Neuronal stem cell (in vitro differentiated cells): Measurements from ENCODE around the gene PIK3R4.

ENCODE experiments used
- DNase-seq: peaks from one replicate; pipeline ENCODE4 v3.0.0-alpha.2; 2013; ENCODE audit warnings: low spot score
- H2AFZ ChIP-seq: one replicate; pipeline ENCODE4 v1.6.1; 2013; ENCODE audit warnings: mild to moderate bottlenecking, low read length, inconsistent platforms
- H2AK5ac ChIP-seq: 2 replicates; pipeline ENCODE4 v1.6.1; 2013; ENCODE audit warnings: low read depth, mild to moderate bottlenecking, inconsistent platforms, low read length, moderate library complexity, mixed read lengths
- H2BK120ac ChIP-seq: 2 replicates; pipeline ENCODE4 v1.6.1; 2013; ENCODE audit warnings: low read depth, mild to moderate bottlenecking, inconsistent platforms, low read length, moderate library complexity, mixed read lengths
- H2BK12ac ChIP-seq: one replicate; pipeline ENCODE4 v1.6.1; 2013; ENCODE audit warnings: low read length, inconsistent platforms
- H2BK15ac ChIP-seq: 2 replicates; pipeline ENCODE4 v1.6.1; 2013; ENCODE audit warnings: mild to moderate bottlenecking, low read length, inconsistent platforms, mixed read lengths
- H2BK5ac ChIP-seq: one replicate; pipeline ENCODE4 v1.6.1; 2013; ENCODE audit warnings: inconsistent platforms, mild to moderate bottlenecking, low read length, moderate library complexity
- H3K14ac ChIP-seq: one replicate; pipeline ENCODE4 v1.6.1; 2013; ENCODE audit warnings: low read length, inconsistent platforms
- H3K18ac ChIP-seq: 2 replicates; pipeline ENCODE4 v1.6.1; 2013; ENCODE audit warnings: low read length, inconsistent platforms
- H3K23ac ChIP-seq: 2 replicates; pipeline ENCODE4 v1.6.1; 2013; ENCODE audit warnings: low read depth, mild to moderate bottlenecking, mixed read lengths, low read length, inconsistent platforms; ENCODE audit not compliant: poor library complexity
- H3K27ac ChIP-seq: replicated peaks from 3 replicates; pipeline ENCODE4 v1.5.1; 2013; ENCODE audit warnings: low read length, inconsistent platforms
- H3K27me3 ChIP-seq, 3 experiments: 2 replicates each; pipeline ENCODE4 v1.6.1; 2013; ENCODE audit warnings: low read length in 3 of 3, mild to moderate bottlenecking in 2 of 3, inconsistent platforms in 1 of 3, low read depth in 1 of 3, mixed read lengths in 1 of 3, moderate library complexity in 1 of 3; ENCODE audit not compliant: control insufficient read depth in 3 of 3, insufficient read depth in 3 of 3
- H3K36me3 ChIP-seq, 2 donors: replicated peaks in 1 of 2; 2 replicates each; pipeline ENCODE4 v1.6.1; 2013; ENCODE audit warnings: low read length in 2 of 2; ENCODE audit not compliant: control insufficient read depth in 2 of 2, insufficient read depth in 2 of 2
- H3K4ac ChIP-seq: 2 replicates; pipeline ENCODE4 v1.6.1; 2013; ENCODE audit warnings: inconsistent platforms, mild to moderate bottlenecking, low read length, moderate library complexity
- H3K4me1 ChIP-seq, 2 donors: 1 replicate in 1 of 2; 2 replicates in 1 of 2; pipeline ENCODE4 v1.6.1; 2013; ENCODE audit warnings: low read length in 2 of 2, low read depth in 1 of 2; ENCODE audit not compliant: control insufficient read depth in 2 of 2, insufficient read depth in 1 of 2
- H3K4me2 ChIP-seq: one replicate; pipeline ENCODE4 v1.6.1; 2013; ENCODE audit warnings: mild to moderate bottlenecking, low read length, inconsistent platforms; ENCODE audit not compliant: insufficient read depth, poor library complexity, severe bottlenecking
- H3K4me3 ChIP-seq, 2 donors: 2 replicates each; pipeline ENCODE4 v1.5.1; 2013; ENCODE audit warnings: low read length in 2 of 2, mild to moderate bottlenecking in 2 of 2, inconsistent platforms in 1 of 2, moderate library complexity in 1 of 2
- H3K79me1 ChIP-seq: one replicate; pipeline ENCODE4 v1.6.1; 2013; ENCODE audit warnings: low read depth, mild to moderate bottlenecking, inconsistent platforms, low read length, moderate library complexity
- H3K9ac ChIP-seq: one replicate; pipeline ENCODE4 v1.6.1; 2013; ENCODE audit warnings: mild to moderate bottlenecking, low read depth, low read length, inconsistent platforms; ENCODE audit not compliant: poor library complexity
- H3K9me3 ChIP-seq, 2 donors: replicated peaks in 1 of 2; 2 replicates each; pipeline versions ENCODE3 to v1.6.1; 2013; ENCODE audit warnings: low read length in 2 of 2, mild to moderate bottlenecking in 2 of 2, inconsistent platforms in 1 of 2, low read depth in 1 of 2, mixed read lengths in 1 of 2, moderate library complexity in 1 of 2; ENCODE audit not compliant: control insufficient read depth in 2 of 2, insufficient read depth in 1 of 2
- H4K8ac ChIP-seq: one replicate; pipeline ENCODE4 v1.6.1; 2013; ENCODE audit warnings: low read depth, mild to moderate bottlenecking, inconsistent platforms, low read length, moderate library complexity
- H4K91ac ChIP-seq: one replicate; pipeline ENCODE4 v1.6.1; 2013; ENCODE audit warnings: low read length, low read depth, mild to moderate bottlenecking, inconsistent platforms; ENCODE audit not compliant: poor library complexity
- WGBS, 2 donors: extraction: QIAGEN DNeasy Blood & Tissue Kit; methylation state at CpG; one replicate each; pipeline ENCODE4 v1.1.7; 2013; ENCODE audit warnings: missing lambda C conversion rate in 2 of 2, mixed read lengths in 1 of 2; ENCODE audit not compliant: insufficient read length in 2 of 2, insufficient replicate concordance in 1 of 2; ENCODE audit errors: extremely low coverage in 2 of 2; 5-methylcytosine and 5-hydroxymethylcytosine counted together

Gene PIK3R4

DNA sequence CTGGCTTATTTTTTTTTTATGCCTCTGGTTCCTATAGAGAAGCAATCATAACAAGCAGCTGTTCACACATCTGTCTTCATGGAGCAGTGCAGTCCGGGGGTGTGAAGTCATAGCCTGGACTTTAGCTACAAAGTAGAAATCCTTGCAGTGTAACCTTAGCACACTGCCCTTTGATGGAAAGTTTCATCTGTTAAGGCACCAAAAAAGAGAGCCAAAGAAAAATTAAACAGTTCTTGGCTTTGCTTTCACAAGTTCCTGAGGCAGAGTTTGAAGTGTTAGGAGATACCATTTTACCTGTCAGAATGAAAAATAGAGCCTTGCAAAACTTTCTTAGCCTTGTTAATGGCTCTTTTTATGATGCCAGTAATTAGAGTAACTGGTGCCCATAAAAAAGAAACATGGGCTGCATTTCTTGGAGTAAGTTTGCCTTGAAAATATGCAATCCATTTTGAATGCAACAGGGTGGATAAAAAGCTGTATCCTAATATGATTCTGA, 84.1 kb downstream of the PIK3R4 start:
- no CpG with 5 or more reads among the region's 1 CpG for WGBS, 2 donors
- H3K36me3 ChIP-seq, result no peaks in the 10 kb centered on the region
- H3K4me1 ChIP-seq, result no peaks in the 10 kb centered on the region
- no peak overlapping the region for H3K4ac ChIP-seq
- no peak overlapping the region for H2AFZ ChIP-seq
- H3K79me1 ChIP-seq, result no peaks in the 10 kb centered on the region
- H3K9ac ChIP-seq, result no peak overlapping the region
- H3K4me2 ChIP-seq, result no peak overlapping the region
- no peak overlapping the region for H3K27ac ChIP-seq
- H3K18ac ChIP-seq, result no peak overlapping the region
- H2BK15ac ChIP-seq, result no peak overlapping the region
- H2AK5ac ChIP-seq, result no peak overlapping the region
- H3K14ac ChIP-seq, result no peak overlapping the region
- no peaks in the 10 kb centered on the region for H3K9me3 ChIP-seq
- H4K8ac ChIP-seq, result no peak overlapping the region
- H3K4me3 ChIP-seq, result no peak overlapping the region
- H2BK120ac ChIP-seq, result no peak overlapping the region
- no peak overlapping the region for H3K23ac ChIP-seq
- DNase-seq, result no peak
- no peak overlapping the region for H2BK5ac ChIP-seq
- no peaks in the 10 kb centered on the region for H3K27me3 ChIP-seq
- H2BK12ac ChIP-seq, result no peak overlapping the region
- no peak overlapping the region for H4K91ac ChIP-seq

DNA sequence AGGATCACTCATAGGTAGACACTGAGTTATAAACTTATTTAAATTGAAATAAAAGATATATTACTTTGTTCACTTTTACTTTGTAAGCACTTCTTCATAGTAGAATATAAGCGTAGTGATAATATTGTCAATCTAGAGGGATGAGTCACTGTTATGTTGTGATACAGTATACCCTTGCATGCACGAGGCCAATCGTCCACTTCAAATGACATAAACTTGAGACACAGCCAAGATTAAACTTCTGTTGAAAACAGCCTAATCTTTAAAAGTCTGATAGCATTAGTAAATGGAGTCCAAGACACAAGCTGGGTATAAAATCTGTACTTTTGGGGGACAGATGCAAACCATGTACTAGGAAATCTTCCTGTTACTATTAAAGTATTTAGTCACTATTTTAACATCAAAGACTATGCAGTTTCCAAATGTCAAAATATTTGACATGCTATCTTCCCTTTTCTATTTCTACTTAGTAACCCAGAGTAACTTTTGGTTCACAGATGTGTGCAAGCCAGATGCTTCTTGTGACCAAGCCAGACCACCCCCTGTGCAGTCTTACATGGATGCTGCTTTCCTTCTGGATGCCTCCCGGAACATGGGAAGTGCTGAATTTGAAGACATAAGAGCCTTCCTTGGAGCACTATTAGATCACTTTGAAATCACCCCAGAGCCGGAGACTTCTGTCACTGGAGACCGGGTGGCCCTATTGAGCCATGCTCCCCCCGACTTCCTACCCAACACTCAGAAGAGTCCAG, 85.3 kb downstream of the PIK3R4 start:
- H3K36me3 ChIP-seq, result no peaks in the 10 kb centered on the region
- H3K4me1 ChIP-seq, result no peaks in the 10 kb centered on the region
- H2AK5ac ChIP-seq, result no peak overlapping the region
- H3K27ac ChIP-seq, result no peak overlapping the region
- no peak overlapping the region for H2AFZ ChIP-seq
- H2BK5ac ChIP-seq, result no peak overlapping the region
- H3K23ac ChIP-seq, result no peak overlapping the region
- no peaks in the 10 kb centered on the region for H3K9me3 ChIP-seq
- H3K4ac ChIP-seq, result no peak overlapping the region
- peaks cover 2% of the 10 kb centered on the region for H3K79me1 ChIP-seq
- no peak overlapping the region for H3K4me3 ChIP-seq
- no peak overlapping the region for H3K14ac ChIP-seq
- no peak overlapping the region for H4K8ac ChIP-seq
- no peak overlapping the region for H3K4me2 ChIP-seq
- no peaks in the 10 kb centered on the region for H3K27me3 ChIP-seq
- no peak for DNase-seq
- H2BK12ac ChIP-seq, result no peak overlapping the region
- H3K9ac ChIP-seq, result no peak overlapping the region
- no CpG with 5 or more reads among the region's 7 CpGs for WGBS, 2 donors
- no peak overlapping the region for H2BK15ac ChIP-seq
- no peak overlapping the region for H3K18ac ChIP-seq
- no peak overlapping the region for H2BK120ac ChIP-seq
- no peak overlapping the region for H4K91ac ChIP-seq

DNA sequence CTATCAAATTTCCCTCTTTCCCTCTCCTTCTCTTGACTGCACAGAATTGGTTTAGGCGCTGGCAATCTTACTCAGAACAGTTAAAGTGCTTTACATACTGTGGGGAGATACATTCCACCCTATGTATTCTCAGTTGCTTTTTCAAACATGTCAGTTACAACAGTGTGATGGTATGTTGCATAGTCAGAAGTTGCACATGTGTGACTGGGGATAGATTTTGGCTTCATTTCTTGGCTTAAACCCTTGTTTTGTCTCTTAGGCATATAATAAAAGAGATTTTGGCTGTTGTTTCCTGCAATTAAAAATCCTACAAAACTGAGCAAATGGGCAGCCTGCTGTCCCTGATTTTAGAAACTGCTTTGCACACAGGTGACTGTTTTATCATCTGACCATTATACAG, 86.7 kb downstream of the PIK3R4 start:
- Histone ChIP-seq H3K14ac (no peak overlapping the region), H2AFZ (no peak overlapping the region), H3K4me1 (no peaks in the 10 kb centered on the region), H3K36me3 (peaks cover 0 to 3% of the 10 kb centered on the region in 2 donors), H3K4ac (no peak overlapping the region), H3K9me3 (no peaks in the 10 kb centered on the region), H3K4me3 (no peak overlapping the region), H4K8ac (no peak overlapping the region), H2BK120ac (no peak overlapping the region), H3K79me1 (peaks cover 2% of the 10 kb centered on the region), H3K23ac (no peak overlapping the region), H2BK15ac (no peak overlapping the region), H3K9ac (no peak overlapping the region), H2AK5ac (no peak overlapping the region), H3K4me2 (no peak overlapping the region), H3K27ac (no peak overlapping the region), H2BK5ac (no peak overlapping the region), H3K18ac (no peak overlapping the region), H3K27me3 (no peaks in the 10 kb centered on the region), H2BK12ac (no peak overlapping the region), H4K91ac (no peak overlapping the region)
- DNase-seq, result no peak
- no CpG with 5 or more reads among the region's 1 CpG for WGBS, 2 donors

DNA sequence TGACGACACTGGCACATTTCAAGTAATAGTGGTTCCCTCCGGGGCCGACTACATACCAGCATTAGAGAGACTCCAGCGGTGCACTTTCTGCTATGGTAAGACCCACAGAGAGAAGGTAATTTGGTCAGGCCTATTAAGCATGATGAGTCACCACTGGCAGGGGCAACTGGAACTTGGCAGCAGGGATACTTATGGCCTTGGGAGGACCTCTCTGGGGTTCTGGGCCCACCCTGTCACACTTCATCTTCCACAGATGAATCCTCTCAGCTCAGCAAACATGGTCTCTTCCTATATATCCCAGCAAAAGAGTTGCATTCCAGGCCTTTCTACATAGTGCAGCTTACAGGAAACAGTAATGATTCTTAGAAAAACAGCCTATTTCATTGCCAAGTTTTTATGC, 88.0 kb downstream of the PIK3R4 start:
- Histone ChIP-seq H3K27me3 (no peaks in the 10 kb centered on the region), H3K4ac (no peak overlapping the region), H3K9ac (no peak overlapping the region), H4K8ac (no peak overlapping the region), H2BK12ac (no peak overlapping the region), H4K91ac (no peak overlapping the region), H3K9me3 (no peaks in the 10 kb centered on the region), H3K14ac (no peak overlapping the region), H2BK120ac (no peak overlapping the region), H2AFZ (no peak overlapping the region), H2AK5ac (no peak overlapping the region), H3K23ac (no peak overlapping the region), H3K36me3 (peaks cover 0 to 3% of the 10 kb centered on the region in 2 donors), H3K4me1 (no peaks in the 10 kb centered on the region), H3K27ac (no peak overlapping the region), H3K79me1 (peaks cover 2% of the 10 kb centered on the region), H3K4me3 (no peak overlapping the region), H2BK5ac (no peak overlapping the region), H2BK15ac (no peak overlapping the region), H3K4me2 (no peak overlapping the region), H3K18ac (no peak overlapping the region)
- no peak for DNase-seq
- WGBS, 2 donors, result no CpG with 5 or more reads among the region's 4 CpGs
